Fibroblast of the conjunctiva (primary cell): ENCODE results near the gene PSRC1.
"Not testable (repeated sequence)": the region's sequence is repeated elsewhere in the genome, so short reads cannot be mapped to it uniquely, and the experiment has no call there.

ENCODE experiments used
- DNase-seq: peaks from one replicate; pipeline ENCODE4 v3.0.0-alpha.2; 2010; ENCODE audit warnings: low read depth

PSRC1 gene

DNA sequence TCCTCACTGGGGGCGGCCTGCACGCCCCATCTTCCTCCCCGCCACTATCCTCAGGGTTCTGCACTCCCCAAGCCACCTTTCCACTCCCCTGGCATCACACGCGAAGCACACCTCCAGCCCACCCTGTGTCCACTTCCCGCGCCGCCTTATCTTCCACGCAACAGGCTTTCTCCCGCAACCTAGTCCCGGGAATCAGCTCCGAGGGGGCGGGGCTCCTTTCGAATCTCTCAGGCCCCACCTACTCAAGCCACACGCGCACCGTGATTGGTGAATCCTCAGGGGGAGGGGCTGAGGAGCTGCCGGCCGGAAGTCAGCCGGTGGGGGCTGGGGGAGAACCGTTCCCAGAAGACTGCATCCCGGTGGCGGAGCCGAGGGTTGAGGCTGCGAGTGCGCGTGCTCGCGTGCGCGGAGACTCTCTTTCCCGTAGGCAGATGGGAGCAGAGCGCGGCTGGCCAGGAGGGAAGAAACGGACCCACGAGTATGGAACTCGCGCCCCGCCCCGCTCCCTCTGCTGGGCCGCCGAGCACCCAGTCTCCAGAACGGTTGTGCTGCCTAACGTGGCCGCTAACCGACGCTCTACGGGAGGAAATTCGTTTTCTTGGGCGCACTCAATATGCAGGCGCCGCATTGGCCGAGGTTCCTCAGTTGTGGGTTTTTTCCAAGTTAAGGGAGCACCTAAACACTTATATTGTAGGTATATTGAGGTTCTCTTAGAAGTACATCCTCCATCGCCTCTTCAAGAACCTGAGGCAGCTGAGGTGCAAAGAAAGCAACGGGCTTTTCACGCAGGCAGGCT, at the start of gene PSRC1:
Gene PSRC1 (minus strand): TSS at position 194 of the 796 bp plus-strand sequence.
- DNase-seq = peak; percentile 93

- no peak for DNase-seq
Measured at GRCh38 chr1:109331113-109331512, 48.2 kb upstream of the PSRC1 start.

DNA sequence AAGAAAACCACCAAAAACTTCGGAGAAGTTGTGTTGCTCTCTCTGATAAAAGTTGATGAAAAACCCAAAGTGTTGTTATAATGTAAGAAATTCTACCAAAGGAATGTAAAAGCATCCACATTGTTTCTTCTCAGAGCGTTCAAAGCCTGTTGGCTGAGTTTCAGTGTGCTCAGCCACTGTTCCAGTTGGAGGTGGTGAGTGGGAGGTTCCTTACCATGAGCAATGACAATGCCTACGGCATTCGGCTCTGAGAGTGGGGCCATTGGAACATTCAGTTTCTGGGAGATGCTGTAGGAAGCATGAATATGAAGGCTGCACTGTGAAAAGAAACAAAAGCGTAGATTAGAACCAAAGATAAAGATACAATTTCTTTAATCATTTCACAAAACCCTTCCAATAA, 44.3 kb upstream of the PSRC1 start:
- DNase-seq = no peak

DNA sequence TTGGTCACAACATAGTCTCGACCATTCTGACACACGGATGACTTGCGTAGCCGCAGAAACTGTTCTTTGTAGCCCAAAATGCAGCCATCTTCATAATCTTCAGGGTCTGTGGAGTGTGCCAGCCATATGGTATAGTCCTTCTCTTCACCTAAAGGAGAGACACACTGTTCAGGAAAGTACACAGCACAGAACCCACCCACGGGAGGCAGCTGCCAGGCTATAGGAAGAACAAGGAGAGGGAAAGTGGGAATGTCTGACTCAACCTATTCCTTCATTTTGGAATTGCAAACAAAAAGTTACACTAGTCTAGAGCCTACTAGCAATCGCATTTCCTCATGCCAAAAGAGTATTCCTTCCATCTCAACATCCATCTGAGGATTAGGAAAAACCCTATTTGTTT, 40.0 kb upstream of the PSRC1 start:
- no peak for DNase-seq

DNA sequence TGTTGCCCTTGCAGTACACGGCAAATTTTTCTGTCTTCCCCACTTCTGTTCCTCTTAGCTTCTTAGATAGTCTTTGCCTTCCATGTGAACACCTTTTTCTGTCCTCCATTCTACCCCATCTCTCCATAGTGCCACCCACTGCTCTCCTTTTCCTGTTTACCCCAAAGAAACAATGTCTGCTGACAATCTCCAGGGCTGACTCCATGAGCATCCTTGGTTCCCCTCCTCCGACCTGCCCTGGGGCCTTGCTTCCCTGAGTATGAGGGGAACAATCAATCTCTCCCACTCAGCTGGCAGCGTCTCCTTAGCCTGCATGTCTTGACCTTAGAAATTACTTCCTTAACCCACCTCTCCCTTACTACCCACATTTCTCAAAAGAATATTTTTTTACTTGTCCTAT, 36.2 kb upstream of the PSRC1 start:
- DNase-seq = no peak

GRCh38 chr1:109316506-109316905, 33.6 kb upstream of the PSRC1 start:
- DNase-seq = no peak

DNA sequence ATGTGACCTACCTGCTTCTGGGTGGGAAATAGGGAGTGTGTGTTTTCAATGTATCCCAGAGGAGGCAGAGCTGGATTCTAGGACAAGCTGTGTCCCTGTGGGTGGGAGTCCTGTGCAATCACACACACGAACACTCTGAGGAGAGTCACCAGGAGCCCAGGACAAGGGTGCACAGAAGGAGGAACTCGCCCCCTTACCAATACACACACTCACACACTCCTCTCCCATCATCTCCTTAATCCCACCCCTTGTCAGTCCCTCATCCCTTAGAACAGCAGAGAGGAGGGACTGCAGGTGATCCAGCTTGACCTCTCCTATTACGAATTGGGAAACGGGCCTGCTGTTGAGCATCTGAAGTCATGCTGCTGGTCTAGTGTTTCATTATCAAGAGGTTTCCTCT, 32.3 kb upstream of the PSRC1 start:
- DNase-seq = no peak

- DNase-seq = no peak
Measured at GRCh38 chr1:109314795-109315194, 31.9 kb upstream of the PSRC1 start.

GRCh38 chr1:109312978-109313775, 30.2 kb upstream of the PSRC1 start:
- DNase-seq = no peak

DNA sequence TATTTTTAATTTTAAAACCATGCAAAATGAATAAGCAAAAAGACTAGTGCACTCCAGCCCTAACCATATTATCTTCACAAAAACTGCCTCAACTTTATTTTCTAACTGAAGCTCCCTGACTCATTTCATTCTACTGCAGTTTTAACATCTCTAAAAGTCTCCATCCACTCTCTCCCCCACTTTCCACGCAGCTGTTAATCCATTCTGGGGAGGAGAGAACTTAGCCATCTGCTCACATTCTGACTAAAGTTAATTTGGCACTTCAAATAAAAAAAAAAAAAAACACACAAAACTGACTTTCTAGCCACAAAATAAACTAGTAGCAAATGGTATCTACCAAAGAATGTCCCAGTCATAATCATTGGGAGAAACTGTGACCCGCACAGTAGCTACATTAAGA, 29.3 kb upstream of the PSRC1 start:
- no peak for DNase-seq

DNA sequence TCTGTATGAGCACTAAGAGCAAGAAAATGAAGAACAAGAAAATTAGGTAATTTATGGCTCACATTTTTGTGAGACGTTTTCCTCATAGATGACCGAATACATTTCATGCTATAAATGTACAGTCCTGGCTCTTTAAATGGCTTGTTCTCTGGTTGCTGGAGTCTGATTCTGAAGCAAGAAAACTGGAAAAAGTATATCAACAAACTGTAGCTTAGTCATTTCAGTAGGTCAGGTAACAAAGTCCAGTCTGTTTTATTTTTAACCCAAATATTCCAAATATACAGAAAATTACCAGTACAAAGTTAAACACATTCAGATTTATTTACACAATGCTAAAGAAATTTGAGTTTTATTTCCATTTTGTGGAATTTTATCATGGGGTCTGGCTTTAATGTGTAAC, 26.4 kb upstream of the PSRC1 start:
- DNase-seq = no peak

- DNase-seq = no peak
Measured at GRCh38 chr1:109307274-109308021, 24.5 kb upstream of the PSRC1 start.

DNA sequence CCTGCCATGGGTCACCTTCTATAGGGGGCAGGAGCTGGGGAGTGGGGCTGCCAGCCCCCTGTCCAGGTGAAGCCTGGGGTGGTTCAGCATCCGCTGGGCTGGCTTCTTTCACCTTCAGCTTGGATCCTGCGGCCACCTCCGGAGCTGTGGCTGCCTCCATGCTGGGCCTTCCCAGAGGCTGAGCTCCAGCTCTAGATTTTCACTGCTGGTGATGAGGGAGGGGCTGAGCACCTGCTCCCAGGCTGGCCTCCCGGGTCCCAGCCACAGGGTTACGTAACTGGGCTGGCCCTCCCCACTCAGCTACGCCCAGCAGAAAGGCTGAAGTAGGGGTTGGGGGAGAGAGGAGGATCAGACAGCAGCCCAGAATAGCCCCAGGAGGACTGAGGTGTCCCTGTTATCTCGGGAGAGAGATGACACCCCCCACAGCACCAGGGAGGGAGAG, 23.9 kb upstream of the PSRC1 start, which contains the start of gene MYBPHL:
Gene MYBPHL (minus strand): TSS at position 180 of the 442 bp plus-strand sequence. CDS start 20 bp downstream, at position 160.
- DNase-seq = no peak

DNA sequence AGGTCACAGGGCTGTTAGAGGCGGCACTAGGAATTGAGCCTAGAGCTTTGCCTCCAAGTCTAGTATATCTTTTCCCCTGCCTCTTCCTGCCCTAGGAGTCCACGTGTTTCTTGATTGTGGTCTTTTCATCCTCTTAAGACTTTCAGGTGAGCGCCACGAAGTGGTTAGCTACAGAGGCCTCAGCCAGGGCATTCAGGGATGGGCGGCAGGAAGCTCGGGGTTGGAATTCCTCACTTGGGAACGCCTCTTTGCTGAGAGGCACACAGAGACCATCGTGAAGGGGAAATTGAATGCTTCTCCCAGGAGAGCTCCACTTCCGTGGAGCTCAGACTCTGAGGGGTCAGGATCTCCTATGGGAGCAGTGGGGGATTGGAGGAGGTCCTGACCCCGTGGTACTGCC, 23.0 kb upstream of the PSRC1 start:
- DNase-seq = not testable (repeated sequence)

DNA sequence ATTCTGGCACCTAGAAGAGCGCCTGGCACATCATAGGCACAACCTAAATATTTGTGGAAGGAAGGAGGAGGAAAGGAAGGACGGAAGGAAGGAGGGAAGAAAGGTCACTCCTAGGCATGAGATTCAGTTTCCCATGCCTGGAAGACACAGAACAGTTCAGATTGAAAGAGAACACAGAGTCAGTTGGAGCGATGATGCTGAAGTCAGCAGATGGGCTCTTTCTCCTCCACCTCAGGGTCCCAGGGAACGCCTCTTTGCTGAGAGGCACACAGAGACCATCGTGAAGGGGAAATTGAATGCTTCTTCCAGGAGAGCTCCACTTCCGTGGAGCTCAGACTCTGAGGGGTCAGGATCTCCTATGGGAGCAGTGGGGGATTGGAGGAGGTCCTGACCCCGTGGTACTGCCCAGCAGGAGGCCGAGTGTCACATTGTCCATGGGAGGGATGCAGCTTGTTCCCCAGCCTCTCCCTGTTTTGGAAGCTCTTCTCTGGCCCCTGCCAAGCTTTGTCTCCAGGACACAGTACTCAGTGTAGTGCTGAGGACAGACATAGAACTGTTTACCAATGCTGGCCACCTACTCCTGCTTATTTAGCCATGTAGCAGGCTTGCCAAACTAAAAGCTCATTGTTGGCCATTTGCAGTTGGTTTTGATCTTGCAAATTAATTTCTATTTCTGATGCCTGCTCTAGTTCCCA, 21.4 kb upstream of the PSRC1 start:
- DNase-seq = no peak

GRCh38 chr1:109301874-109302273, 18.9 kb upstream of the PSRC1 start:
- no peak for DNase-seq

DNA sequence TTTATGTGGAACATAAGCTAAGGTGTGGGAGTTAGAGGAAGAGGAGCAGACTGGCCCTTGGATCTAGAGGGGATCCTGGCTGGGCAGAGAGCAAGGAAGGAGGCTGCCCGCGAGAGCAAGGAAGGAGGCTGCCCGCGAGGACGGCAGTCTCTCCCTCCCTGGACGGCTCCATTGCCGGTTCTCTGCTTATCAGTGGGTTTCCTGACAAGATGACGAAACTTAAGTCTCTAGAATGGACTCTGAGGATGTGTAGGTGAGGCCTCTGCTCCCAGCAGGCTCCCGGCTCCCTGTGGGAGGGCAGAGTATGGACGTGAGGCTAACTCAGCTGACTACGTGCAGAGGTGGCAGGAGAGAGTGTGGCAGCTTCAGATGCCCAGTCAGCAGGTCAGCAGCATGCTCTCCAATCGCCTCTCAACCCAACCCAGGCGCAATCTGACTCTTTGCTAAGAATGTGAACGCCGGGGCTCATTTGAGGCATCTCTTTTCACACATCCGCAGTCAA, 17.8 kb upstream of the PSRC1 start:
- no peak for DNase-seq

DNA sequence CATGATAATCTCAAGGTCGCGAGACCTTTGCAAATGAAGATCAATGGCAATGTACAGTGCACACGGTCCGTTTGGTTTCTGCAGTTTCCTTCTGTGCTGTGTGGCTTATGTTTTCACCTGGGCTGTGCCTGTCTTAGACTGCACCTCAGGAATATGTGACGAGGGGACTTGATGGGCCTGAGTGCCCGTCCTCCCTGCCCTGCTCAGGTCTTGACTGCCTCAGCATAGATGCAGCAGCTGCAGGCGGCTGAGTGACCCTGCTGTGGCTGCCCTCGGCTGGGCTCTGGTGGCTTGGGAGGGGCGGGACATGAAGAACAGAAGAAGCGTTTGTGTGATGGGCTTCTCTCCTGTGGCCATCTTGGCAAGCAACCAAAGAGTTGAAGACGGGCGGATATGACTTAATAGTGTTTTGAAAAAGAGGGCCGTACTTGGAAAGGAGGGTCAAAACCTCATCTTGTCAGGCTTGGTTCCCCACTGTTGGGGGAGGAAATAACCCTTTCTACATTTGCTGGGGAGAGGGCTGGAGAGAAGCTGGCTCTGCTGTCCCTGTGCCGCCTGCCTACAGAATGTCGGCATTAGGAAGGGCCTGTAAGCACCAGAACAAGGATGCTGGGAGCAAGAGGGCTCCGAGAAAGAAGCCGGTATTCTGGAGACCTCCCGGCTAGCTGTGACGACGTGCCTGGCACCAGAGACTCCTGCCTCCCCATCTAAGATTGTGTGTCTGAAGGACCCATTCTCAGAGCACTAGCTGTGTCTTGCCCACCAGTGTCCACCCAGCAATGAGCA, 16.8 kb upstream of the PSRC1 start:
- DNase-seq = no peak

- peak; percentile 45 for DNase-seq
Measured at GRCh38 chr1:109298666-109299557, 16.0 kb upstream of the PSRC1 start.

GRCh38 chr1:109296782-109297181, 13.8 kb upstream of the PSRC1 start:
- no peak for DNase-seq
